Endodermal cell (in vitro differentiated cells): ENCODE measurements around the gene ACAD8. TPM values are rescaled to one million over a fixed set of nuclear protein-coding genes. Genes with fewer than 3 reads are reported as not detected.

Source experiments
- DNase-seq: peaks from one replicate; pipeline ENCODE4 v3.0.0-alpha.2; 2017
- H3K27ac ChIP-seq: 2 replicates; pipeline ENCODE4 v1.5.1; 2013; ENCODE audit warnings: mild to moderate bottlenecking, low read depth, low read length, moderate library complexity
- H3K27me3 ChIP-seq: 2 replicates; pipeline ENCODE4 v1.6.1; 2013; ENCODE audit warnings: mild to moderate bottlenecking, low read length, moderate library complexity; ENCODE audit not compliant: insufficient read depth, control insufficient read depth, poor library complexity, severe bottlenecking
- H3K36me3 ChIP-seq: 2 replicates; pipeline ENCODE4 v1.7.0; 2013; ENCODE audit warnings: mild to moderate bottlenecking, low read length, moderate library complexity; ENCODE audit not compliant: control insufficient read depth, insufficient read depth
- H3K4me1 ChIP-seq: one replicate; pipeline ENCODE4 v1.7.0; 2013; ENCODE audit warnings: low read length; ENCODE audit not compliant: control insufficient read depth, insufficient read depth
- H3K4me3 ChIP-seq: 2 replicates; pipeline ENCODE4 v1.5.1; 2013; ENCODE audit warnings: mild to moderate bottlenecking, low read length, moderate library complexity
- H3K9ac ChIP-seq: 2 replicates; pipeline ENCODE4 v1.6.1; 2013; ENCODE audit warnings: mild to moderate bottlenecking, low read length, moderate library complexity; ENCODE audit not compliant: poor library complexity, severe bottlenecking; ENCODE audit errors: extremely low read depth
- H3K9me3 ChIP-seq: 2 replicates; pipeline ENCODE4 v1.6.1; 2013; ENCODE audit warnings: mild to moderate bottlenecking, low read length, moderate library complexity; ENCODE audit not compliant: control insufficient read depth
- H3K27ac Mint-ChIP-seq: 2 replicates; pipeline ENCODE4 v1.8.0; 2020; ENCODE audit warnings: mixed read lengths
- H3K27me3 Mint-ChIP-seq: 2 replicates; pipeline ENCODE4 v1.8.0; 2021; ENCODE audit warnings: mild to moderate bottlenecking, mixed read lengths; ENCODE audit not compliant: insufficient read depth
- H3K36me3 Mint-ChIP-seq: 2 replicates; pipeline ENCODE4 v1.8.0; 2020; ENCODE audit warnings: low read depth, mixed read lengths
- H3K4me1 Mint-ChIP-seq: 2 replicates; pipeline ENCODE4 v1.8.0; 2020; ENCODE audit warnings: mixed read lengths
- H3K4me3 Mint-ChIP-seq: 2 replicates; pipeline ENCODE4 v1.8.0; 2020; ENCODE audit warnings: mild to moderate bottlenecking, moderate library complexity, mixed read lengths
- H3K9me3 Mint-ChIP-seq: 2 replicates; pipeline ENCODE4 v1.8.0; 2020; ENCODE audit warnings: mild to moderate bottlenecking, mixed read lengths
- CTCF ChIP-seq: fragments of 200-600 bp; sonication (generic); conservative IDR thresholded peaks from 2 replicates; pipeline ENCODE4 v1.5.0; 2021; ENCODE audit warnings: antibody characterized with exemption, mild to moderate bottlenecking
- WGBS, 2 experiments: methylation state at CpG; one replicate each; pipeline versions ENCODE4 v1.1.5 to v1.1.7; 2013; ENCODE audit warnings: missing lambda C conversion rate in 2 of 2, mixed read lengths in 1 of 2; ENCODE audit not compliant: insufficient coverage in 1 of 2, insufficient read length in 1 of 2; 5-methylcytosine and 5-hydroxymethylcytosine counted together
- total RNA-seq, 2 donors: library from RNA; stranded (reverse); fragmentation: NEBNext Ultra II Directional in 1 of 2; extraction: Animal tissue kit (Norgen Biotek cat#: 25700) in 1 of 2; gene quantifications; 2 replicates in 1 of 2; 3 replicates in 1 of 2; pipeline ENCODE4 v1.2.1, GENCODE V29; 2021

ACAD8 gene
- total RNA-seq, 2 donors from 2014 or later, result 35.3 to 37.2 TPM

- H3K36me3 Mint-ChIP-seq, result no peaks in the 10 kb centered on the region
- no peak overlapping the region for H3K4me3 Mint-ChIP-seq
- H3K27me3 Mint-ChIP-seq, result no peaks in the 10 kb centered on the region
These were observed 39.3 kb downstream of the ACAD8 start for GRCh38 chr11:134292661-134293060.

GRCh38 chr11:134293119-134294113 lies 40.0 kb downstream of the ACAD8 start:
- H3K4me3 Mint-ChIP-seq, result no peak overlapping the region
- H3K27ac Mint-ChIP-seq, result no peak overlapping the region
- Histone ChIP-seq H3K4me3 (no peak overlapping the region), H3K27ac (no peak overlapping the region), H3K9me3 (no peaks in the 10 kb centered on the region), H3K27me3 (no peaks in the 10 kb centered on the region), H3K36me3 (no peaks in the 10 kb centered on the region), H3K4me1 (no peaks in the 10 kb centered on the region), H3K9ac (no peak overlapping the region)
- 86 to 93% methylated on average over 8 to 20 of the region's 20 CpGs for WGBS, 2 experiments
- no peaks in the 10 kb centered on the region for H3K36me3 Mint-ChIP-seq
- no peaks in the 10 kb centered on the region for H3K4me1 Mint-ChIP-seq
- DNase-seq, result no peak
- TF ChIP-seq CTCF, result no peak
- no peaks in the 10 kb centered on the region for H3K27me3 Mint-ChIP-seq
- no peaks in the 10 kb centered on the region for H3K9me3 Mint-ChIP-seq

More at GRCh38 chr11:134292661-134293060, 39.3 kb downstream of the ACAD8 start:
- no peak overlapping the region for H3K9ac ChIP-seq
- H3K9me3 Mint-ChIP-seq, result no peaks in the 10 kb centered on the region
- H3K27ac Mint-ChIP-seq, result no peak overlapping the region
- no peaks in the 10 kb centered on the region for H3K36me3 ChIP-seq
- H3K9me3 ChIP-seq, result no peaks in the 10 kb centered on the region
- H3K4me1 Mint-ChIP-seq, result no peaks in the 10 kb centered on the region
- no peak overlapping the region for H3K4me3 ChIP-seq
- no peaks in the 10 kb centered on the region for H3K27me3 ChIP-seq
- no peak for TF ChIP-seq CTCF
- no peak for DNase-seq
- H3K4me1 ChIP-seq, result no peaks in the 10 kb centered on the region
- no peak overlapping the region for H3K27ac ChIP-seq
- 88 to 90% methylated on average over 14 to 15 of the region's 15 CpGs for WGBS, 2 experiments

GRCh38 chr11:134294664-134295063 lies 41.3 kb downstream of the ACAD8 start:
- DNase-seq, result no peak
- H3K4me1 ChIP-seq, result no peaks in the 10 kb centered on the region
- H3K4me3 ChIP-seq, result no peak overlapping the region
- Mint-ChIP-seq H3K9me3 (no peaks in the 10 kb centered on the region), H3K36me3 (no peaks in the 10 kb centered on the region), H3K4me1 (no peaks in the 10 kb centered on the region), H3K27me3 (no peaks in the 10 kb centered on the region), H3K4me3 (no peak overlapping the region), H3K27ac (no peak overlapping the region)
- no peaks in the 10 kb centered on the region for H3K36me3 ChIP-seq
- H3K27me3 ChIP-seq, result no peaks in the 10 kb centered on the region
- TF ChIP-seq CTCF, result no peak
- no peaks in the 10 kb centered on the region for H3K9me3 ChIP-seq
- no peak overlapping the region for H3K9ac ChIP-seq
- H3K27ac ChIP-seq, result no peak overlapping the region
- WGBS, 2 experiments, result 77 to 84% methylated on average over 7 to 9 of the region's 9 CpGs
